CD4-positive, alpha-beta T cell treated with Interleukin-15 for 4 hours (primary cell): ENCODE measurements around the gene LPP.
"Not testable (repeated sequence)": the region's sequence is repeated elsewhere in the genome, so short reads cannot be mapped to it uniquely, and the experiment has no call there.

Source experiments
- DNase-seq: peaks from one replicate; pipeline ENCODE4 v3.0.0-alpha.2; 2020; ENCODE audit warnings: low spot score

Gene LPP

DNA sequence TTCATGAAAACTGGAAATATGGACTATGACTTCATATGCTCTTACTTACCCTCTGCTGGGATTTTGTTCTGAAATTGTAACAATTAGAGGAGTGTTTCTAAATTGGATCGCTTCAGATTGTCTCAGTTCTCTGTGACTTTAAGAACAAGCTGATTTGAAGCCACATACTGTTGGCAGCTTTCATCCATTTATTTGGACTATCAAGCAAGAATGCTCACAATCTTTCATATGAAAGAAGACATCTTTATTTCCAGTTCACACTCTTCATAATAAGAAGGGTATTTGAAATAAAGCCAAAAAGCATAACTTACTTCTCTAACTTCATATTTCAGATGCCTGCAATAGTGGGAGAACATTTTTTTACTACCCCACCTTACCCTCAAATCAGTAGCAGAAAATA is 526.2 kb downstream of the LPP start:
- DNase-seq, result no peak

DNA sequence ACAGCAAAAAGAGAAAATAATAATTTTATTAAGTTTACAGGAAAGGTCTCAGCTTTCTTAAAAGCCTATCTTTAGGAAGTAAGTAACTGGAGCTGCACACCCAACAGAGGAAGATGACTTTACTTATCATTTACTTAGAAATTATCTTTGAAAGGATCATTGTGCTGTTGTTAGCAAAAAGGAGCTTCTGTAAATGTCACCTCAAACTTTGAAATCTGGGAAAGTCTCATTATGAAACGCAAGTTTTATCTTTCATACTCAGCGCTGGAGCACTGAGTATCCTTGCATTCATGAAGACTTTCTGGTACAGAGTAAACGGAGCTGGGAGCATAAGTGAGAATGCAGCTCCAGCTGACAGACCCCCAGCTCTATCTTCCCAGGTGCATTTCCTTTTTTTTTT is 526.6 kb downstream of the LPP start:
- no peak for DNase-seq

DNA sequence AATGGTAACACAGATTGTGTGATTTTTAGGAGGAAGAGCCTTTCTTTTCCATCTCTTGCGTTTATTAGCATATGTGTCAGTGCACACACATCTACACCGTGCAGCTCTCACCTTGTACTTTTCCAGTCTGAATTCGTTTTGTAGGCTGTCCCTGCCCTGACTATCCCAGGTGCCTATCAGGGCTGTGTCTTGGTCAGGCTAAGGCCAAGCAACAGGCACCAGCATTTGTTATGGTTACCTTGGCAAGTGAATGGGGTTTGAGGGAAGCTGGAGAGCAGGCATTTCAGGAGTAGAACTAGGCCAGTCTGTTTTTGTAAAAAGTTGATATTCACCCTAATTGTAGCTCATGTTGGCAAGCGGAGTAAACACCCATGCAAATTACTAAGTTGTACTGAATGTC is 528.4 kb downstream of the LPP start:
- no peak for DNase-seq

DNA sequence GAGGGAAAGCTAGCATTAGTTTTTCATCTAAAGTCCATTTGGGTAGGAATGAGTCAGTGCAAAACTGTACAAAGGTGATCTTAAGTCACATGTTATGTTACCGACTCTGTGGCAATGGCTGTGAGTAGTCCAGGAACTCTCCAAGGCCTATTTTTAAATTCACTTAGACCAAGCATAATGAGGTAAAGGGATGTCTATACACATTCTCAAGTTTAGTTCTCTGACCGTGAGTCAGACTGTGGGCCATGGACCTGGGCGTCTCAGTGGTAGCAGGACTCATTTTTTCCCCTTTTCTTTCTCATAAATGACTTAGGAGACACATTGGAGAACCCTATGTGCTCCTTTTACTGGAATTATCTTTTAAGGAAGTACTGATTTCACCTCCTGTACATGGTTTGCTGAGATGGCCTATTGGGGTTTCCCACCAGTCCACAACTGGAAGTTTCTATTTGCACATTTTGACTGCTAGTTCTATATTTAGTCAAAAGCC is 529.1 kb downstream of the LPP start:
- no peak for DNase-seq

DNA sequence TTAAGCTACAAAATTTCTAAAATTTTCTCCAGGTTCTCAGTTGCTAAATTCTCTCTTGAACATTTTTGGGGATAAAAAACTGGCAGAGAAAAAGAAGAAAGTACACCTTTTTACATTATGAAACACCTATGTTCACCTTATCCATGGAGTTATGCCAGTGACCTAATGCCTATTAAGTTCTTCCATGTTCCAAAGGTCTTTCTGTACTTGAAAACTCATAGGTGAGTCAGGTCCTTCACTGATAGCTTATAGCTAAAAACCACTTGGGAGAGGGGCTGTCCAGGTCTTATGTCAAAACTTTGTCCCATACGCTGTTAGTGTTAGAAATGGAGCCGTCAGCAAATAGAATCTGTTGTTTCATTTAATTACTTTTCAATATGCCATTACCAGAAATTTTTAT is 530.3 kb downstream of the LPP start:
- no peak for DNase-seq

DNA sequence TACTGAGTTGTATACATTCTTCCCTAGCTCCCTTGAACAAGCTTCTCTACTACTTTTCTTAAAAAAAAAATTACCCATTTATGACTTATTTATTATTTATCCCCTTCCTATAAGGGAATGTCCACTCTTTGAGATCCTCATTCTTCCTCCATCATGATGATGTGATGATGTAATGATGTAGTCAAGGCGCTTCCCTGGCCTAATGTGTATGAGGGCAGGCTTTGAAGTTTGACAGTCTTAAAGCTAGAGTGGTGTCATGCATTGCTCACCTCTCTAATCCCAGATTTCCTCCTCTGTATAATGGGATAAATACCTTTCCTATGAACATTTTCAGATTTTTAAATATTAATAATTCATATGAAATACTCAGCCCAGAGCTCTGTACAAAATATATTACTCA is 531.8 kb downstream of the LPP start:
- DNase-seq, result no peak

DNA sequence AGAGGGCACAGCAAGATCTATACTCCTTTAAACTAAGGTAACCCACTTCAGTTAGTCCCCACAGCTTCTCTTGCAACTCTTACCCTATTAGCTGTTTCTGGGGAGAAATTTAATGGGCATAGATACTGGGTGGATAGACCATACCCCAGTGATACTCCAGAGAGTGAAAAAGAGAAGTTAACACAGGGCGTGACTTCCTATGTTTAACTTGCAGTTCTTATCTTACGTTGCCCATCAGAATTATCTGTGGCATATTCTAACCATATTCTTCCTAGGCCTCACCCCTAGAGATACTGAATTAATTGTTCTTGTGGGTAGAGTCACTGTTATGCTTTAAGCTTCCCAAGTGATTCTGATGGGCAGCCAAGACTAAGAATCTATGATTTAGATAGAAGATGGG is 532.4 kb downstream of the LPP start:
- DNase-seq, result no peak

DNA sequence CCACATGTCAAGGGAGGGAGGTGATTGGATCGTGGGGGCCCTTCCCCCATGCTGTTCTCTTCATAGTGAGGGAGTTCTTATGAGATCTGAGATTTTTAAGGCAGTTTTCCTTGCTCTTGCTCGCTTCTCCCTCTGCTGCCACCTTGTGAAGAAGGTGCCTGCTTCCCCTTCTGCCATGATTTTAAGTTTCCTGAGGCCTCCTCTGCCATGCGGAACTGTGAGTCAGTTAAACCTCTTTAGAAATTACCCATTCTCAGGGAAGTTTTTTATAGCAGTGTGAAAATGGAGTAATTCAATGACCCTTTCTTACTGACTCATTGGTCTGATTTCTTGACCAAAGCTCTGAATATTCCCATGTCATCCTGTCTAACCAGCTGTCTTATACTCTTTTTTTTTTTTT is 533.4 kb downstream of the LPP start:
- DNase-seq, result no peak

DNA sequence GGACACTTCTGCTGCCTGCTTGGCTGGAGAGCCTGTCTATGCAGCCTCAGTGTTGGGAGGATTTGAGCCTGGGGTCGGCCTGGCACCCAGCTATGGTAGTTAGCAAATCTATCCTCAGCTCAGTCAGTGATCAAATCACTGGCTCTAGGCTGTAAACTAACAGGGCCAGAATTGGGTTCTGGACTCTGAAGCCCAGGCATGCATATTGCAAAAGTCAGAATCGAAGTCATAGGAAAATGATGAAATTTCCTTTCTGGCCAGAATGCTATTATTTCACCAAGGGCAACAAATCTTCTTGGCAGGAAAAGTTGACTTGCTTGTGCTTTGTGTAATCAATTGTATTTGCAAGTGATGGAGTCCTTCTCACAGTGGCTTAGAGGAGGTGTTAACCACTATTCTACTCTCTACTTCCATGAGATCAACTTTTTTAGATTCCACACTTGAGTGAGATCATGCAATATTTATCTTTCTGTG is 535.2 kb downstream of the LPP start:
- no peak for DNase-seq

DNA sequence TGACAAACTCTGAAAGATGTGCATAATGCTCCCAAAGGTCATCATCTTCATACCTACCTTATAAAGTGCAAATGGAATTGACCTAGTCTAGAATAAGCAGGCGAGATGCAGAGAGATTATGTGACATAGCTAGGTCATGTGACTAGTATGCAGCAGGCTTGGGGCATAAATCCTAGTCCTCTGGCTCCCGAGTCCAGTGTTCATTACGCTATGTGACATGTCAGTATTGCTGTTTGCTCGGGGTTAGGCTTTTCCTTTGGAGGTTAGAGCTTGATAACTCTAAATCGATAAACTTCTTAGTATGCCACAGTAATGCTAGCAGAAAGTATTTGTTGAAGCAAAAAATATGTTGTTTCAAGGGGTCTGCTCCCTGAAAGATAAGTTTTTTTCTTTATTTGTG is 536.1 kb downstream of the LPP start:
- no peak for DNase-seq

DNA sequence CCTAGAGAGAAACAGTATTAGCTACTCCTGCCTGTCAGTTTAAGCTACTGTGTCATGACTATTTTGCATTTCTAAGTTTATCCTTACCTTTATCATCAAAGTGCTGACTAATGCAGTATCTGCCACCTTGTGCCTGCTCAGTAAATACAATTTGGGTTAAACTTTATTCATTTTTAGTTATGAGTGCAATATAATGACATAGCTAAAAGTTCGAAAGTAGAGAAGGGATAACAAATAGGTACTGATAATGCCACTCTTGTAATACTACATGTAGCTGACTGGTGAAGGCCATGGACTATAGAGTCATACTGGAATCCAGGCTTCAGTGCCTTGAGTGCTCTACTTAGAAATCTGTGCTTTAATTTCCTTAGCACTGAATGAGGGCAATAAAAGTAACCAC is 537.0 kb downstream of the LPP start:
- no peak for DNase-seq

DNA sequence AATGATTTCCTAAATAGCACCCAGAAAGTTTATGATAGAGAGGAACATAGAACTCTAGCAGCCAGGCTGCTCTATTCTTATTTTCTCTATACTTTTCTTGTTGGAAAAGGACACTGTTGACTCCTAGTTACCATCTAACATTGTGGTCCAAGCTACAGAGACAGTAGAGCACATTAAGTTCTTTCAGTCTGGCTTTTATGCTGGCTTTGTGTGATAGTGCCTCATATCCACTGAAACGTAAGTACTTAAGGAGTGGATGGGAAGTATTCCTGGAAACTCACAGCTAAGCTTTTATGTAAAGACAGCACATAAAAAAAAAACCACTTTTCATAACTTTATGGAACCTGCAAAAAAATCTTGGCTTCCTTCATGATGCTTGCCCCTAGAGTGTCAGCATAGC is 537.7 kb downstream of the LPP start:
- DNase-seq, result no peak

DNA sequence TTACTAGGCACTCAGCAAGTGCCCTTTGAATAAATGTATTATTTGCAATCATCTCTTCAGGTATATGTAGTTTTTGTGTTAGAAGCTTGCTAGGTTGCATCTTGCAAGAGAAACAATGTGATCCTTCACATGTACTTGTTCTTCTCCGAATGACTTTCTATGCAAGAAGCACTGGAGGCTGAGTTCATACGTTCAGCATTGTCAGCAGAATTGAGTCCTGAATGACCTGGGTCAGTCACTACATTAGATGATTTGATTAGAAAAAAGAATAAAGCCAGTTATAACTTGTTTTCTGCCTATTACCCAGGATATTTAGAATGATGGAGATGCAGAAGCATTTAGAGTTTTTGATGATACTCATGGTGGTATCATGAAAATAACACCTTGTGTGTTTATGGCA is 538.7 kb downstream of the LPP start:
- DNase-seq, result no peak

DNA sequence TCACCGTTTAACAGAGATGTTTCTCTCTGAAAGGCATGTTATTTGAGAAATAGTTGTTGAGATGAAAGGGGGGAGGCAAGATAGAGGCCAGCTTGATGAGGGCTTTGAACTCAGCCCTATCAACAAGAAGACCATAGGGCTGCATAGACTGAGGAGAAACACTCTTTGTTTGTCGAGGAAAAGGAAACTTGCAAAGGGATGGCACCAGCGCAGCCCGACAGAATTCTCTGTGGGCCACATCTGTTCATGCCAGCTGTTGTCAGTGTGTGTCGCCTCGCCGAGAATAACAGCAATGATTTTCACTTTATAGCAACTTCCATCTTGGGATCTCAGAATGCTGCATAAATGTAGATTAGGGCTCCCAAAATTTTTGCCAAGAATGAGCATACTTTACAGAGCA is 539.5 kb downstream of the LPP start:
- no peak for DNase-seq

DNA sequence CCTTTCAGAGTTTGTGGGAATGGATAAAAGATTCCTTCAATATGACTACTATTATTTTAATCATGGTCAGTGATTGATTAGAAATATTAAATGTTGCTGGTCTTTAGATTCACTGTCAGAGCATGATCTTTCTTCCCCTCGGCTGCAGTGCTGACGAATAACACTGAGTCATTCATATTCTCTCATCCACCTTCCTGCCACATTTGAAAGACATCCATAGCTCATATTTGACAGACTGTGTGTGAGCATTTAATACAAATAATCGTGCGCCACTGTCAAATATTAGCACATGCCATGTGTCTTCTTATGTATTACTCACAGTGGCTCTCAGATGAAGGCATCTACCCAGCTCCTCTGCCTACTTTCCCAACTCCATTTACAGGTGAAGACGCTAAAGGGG is 541.3 kb downstream of the LPP start:
- no peak for DNase-seq

DNA sequence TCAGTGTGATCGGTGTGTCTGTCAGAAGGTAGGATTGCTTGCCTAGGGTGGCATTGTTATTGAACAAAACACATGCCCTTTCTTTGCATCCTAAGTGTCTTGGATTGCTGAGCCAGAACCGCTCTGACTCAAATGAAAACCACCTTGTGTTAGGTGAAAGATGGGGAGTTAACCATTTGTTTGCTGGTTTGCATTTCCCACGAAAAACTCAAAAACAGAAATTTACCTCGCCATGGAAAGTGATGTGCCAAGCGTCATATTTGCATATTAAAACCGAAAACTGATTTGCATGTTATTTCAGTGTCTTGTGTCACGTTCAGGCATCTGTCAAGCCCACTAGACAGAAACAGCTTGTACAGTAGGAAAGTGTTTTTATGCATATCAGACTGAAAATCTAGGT is 543.2 kb downstream of the LPP start:
- DNase-seq, result no peak

DNA sequence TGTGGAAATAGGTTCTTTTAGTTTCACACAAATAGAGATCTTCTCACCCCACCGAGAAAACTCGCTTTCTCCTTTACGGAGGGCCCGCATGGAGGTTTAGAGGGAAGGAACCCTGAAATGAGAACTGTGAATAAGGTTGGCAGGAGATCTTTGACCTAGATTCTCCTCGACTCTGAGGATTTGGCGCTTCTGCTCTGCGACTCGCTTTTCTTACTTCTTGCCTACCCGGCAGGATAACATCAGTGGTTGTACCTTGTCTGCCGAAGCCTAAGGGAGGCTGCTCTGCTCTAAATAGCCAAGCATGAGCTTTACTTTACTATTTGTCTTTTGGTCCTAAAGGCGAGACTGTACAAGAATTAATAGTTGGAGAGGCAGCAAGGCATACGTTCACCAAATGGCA is 544.5 kb downstream of the LPP start:
- DNase-seq, result no peak

DNA sequence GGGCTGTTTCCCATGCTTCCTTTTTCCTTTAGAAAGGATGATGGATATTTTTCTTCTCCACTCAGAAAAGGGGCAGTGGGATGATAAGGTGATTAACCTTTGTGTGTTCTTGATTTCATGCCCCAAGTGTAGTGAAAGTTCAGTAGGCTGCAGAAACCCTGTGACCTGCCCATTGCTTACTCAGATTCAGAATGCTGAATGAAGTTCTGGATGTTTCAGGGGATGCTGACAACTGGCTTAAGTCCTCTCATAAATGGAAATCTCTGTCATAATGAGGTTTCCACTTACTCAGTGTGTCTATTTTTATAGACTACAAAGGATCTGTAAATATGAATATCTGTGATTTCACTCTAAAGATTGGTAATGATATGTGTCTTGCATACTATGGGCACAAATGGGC is 546.5 kb downstream of the LPP start:
- DNase-seq, result no peak

DNA sequence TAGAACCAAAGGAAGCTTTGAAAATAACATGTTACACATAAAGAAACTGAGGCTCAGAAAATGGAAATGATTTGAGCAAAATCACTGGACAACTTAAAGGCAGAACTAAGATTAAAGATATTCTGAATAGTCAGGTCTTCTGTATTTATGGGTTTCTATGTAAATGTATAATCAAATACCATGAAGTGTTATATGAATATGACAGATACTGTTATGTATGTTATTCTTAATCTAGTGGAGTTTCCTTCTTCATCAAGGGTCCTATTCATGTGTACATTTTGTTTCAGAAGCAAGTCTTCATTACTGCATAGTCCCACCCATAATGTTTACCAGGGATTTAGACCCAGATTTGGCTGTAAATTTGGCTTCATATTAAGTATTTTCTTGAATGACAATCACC is 547.0 kb downstream of the LPP start:
- no peak for DNase-seq

DNA sequence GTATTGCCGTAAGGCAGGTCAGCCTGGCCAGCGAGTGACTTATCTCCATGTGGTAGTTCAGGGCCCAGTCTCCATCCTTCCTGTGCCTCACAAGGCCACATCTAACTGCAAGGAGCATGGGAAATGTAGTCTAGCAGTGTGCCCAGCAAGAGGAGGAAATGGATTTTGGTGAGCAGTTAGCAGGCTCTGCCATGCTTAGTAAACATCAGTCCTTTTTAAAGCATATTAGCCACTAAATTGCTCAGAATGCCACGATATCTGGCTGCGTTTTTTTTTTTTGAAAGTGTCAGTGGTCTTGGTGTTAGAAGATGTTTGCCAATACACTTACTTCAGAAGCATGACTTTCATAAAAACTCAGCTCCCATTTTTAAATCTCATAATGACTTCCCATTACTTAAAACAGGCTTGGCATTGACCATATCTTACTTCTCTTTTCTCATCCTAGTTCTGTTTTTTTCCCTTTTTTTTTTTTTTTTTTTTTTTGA is 547.6 kb downstream of the LPP start:
- DNase-seq, result no peak

DNA sequence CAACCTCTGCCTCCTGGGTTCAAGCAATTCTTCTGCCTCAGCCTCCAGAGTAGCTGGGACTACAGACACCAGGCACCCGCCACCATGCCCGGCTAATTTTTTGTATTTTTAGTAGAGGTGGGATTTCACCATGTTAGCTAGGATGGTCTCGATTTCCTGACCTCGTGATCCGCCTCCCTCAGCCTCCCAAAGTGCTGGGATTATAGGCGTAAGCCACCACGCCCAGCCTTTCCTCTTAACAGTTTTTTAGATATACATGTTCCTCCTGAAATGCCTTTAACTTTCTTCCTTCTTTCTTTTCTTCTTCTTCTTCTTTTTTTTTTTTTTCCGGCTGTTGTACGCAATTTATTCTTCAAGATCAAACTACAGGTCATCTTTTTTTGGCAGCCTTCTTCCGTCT is 548.1 kb downstream of the LPP start:
- DNase-seq, result not testable (repeated sequence)

DNA sequence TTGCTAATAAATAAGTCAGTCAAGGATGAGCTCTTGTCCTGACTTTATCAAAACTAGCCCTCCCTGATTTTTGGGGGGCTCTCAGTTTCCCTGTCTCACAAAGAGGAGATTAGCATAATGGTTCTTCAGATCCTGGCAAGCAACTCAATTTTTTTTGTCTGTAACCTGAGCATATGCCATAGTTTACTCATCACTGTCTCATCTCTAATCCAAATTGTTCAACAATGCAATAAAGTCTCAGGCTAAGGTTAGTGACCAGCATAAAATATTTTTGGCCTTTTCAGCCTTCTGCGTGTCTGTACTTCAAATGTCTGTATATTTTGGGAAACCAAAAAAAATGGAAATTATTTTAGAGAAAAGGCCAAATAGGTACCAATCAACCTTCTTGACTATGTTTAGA is 552.2 kb downstream of the LPP start:
- no peak for DNase-seq

DNA sequence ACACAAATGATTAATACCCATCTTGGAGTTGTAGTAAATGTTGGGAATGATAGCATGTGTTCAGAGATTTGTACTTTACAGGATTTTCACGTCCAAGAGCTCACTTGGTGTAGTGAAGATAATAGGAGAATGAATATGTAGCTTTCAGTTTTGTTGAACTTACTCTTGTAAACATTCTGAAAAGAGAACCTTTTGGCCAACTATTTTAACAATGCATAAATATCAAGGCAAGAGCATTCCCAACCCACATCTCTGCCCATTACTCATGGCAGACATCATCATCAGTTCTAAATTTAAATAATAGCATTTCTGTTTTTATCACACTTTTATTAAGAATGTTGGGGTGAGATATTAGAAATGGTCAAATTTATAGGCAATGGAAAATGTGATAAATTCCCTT is 552.6 kb downstream of the LPP start:
- no peak for DNase-seq

DNA sequence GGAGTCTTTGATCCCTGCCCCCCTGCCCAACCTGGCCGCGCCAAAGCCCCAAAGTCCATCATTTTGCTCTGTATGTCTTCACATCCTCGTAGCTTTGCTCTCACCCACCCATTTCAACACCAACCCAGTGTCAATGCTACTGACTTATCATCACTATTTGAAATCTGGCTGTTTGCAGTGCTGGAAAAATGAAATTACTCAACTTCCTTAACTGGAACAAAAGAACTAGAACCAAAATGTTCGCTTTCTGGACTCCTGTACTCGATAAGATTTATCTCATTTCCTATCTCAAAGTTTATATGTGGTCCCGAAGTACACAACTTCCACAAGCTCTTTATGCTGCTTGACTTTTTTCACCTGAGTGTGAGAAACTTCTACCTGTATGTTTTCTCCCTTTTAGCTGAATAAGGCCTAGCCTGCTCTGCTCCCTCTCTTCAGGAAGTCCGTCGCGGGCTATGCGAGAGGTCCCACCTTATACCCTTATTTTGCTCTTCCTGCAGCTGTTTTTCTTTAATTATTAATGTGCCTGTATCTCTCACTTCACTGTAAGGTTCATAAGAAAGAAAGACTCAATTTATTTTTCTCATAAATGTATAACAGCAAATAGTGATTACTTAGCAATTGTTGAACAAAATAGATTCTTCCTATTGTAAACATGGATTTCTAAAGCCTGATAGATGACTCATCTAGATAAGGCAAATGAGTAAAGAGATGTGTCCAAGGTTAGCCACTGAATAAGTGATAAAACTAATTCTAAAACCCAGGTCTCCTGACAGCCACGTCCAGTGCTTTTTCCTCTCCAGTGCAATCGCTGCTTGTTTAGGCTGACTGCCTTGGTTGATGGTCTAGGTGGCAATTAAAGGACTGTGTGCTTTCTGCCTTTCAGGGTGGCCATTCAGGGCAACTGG is 553.7 kb downstream of the LPP start:
- DNase-seq, result no peak
